Parathyroid adenoma (tissue), 2 donors: ENCODE measurements around the gene GP9.

Source experiments
- H2AFZ ChIP-seq: fragments of 300-600 bp; sonication (generic); one replicate; pipeline ENCODE4 v1.7.0; 2017; ENCODE audit warnings: antibody characterized with exemption, mild to moderate bottlenecking
- H3K27ac ChIP-seq: fragments of 300-600 bp; sonication (generic); one replicate; pipeline ENCODE4 v1.7.0; 2017
- H3K27me3 ChIP-seq: fragments of 300-600 bp; sonication (generic); one replicate; pipeline ENCODE4 v1.7.0; 2017; ENCODE audit warnings: low read length; ENCODE audit not compliant: control insufficient read depth, insufficient read depth
- H3K36me3 ChIP-seq: fragments of 300-600 bp; sonication (generic); one replicate; pipeline ENCODE4 v1.7.0; 2017; ENCODE audit warnings: low read length; ENCODE audit not compliant: control insufficient read depth, insufficient read depth
- H3K4me1 ChIP-seq: fragments of 300-600 bp; sonication (generic); one replicate; pipeline ENCODE4 v1.7.0; 2017; ENCODE audit warnings: control low read depth
- H3K4me2 ChIP-seq: fragments of 300-600 bp; sonication (generic); one replicate; pipeline ENCODE4 v1.7.0; 2017; ENCODE audit warnings: low read length
- H3K4me3 ChIP-seq: fragments of 300-600 bp; sonication (generic); one replicate; pipeline ENCODE4 v1.7.0; 2017; ENCODE audit warnings: low read depth, low read length
- H3K79me2 ChIP-seq: fragments of 300-600 bp; sonication (generic); one replicate; pipeline ENCODE4 v1.7.0; 2017; ENCODE audit warnings: control low read depth
- H3K9ac ChIP-seq: fragments of 300-600 bp; sonication (generic); one replicate; pipeline ENCODE4 v1.7.0; 2017; ENCODE audit warnings: mild to moderate bottlenecking
- H3K9me3 ChIP-seq: fragments of 300-600 bp; sonication (generic); one replicate; pipeline ENCODE4 v1.7.0; 2017; ENCODE audit warnings: low read length; ENCODE audit not compliant: control insufficient read depth
- TF ChIP-seq, protein P1 (sequence below): fragments of 300-600 bp; sonication (generic); IDR thresholded peaks from one replicate; pipeline ENCODE4 v1.7.0; 2017; ENCODE audit warnings: antibody characterized with exemption, mild to moderate bottlenecking
- donor health status: primary hyperparathyroidism.

GP9 gene

DNA sequence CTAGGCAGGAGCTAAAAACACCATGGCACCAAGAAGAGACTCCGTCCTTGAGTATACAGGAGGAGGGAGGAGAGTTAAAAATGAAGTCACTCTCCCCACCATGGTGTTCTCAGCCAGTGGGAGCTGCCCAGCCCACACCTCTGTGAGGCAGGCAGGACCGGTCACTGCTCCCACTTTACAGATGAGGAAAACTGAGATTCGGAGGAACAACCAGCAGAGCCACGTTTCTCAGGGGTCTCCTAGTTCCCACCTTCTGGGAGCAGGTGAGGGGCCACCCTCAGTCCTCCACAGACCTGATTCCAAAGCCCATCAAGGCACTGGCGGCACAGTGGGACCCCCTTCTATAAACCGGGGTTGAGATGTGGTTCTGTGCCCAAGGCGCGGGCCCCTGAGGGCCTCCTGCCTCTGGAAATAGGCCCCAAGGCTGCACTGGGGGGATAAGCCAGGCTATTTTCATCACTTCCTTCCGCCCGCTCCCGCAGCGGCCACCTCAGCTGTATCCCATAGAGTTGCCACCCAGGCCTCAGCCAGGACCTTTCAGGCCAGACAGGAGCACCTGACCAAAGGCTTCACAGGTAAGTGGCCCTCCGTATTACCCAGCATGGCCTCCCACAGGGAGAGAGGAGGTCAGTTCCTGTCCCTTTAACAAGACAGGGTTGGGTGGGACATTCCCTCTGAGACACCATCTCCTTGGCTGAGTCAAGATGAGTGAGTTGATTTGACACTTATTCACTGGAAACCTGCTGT, at the start of gene GP9:
Gene GP9 (plus strand): TSS at position 504 of the 747 bp plus-strand sequence. CDS start 961 bp downstream, outside the sequence.
- TF ChIP-seq, protein P1, sequence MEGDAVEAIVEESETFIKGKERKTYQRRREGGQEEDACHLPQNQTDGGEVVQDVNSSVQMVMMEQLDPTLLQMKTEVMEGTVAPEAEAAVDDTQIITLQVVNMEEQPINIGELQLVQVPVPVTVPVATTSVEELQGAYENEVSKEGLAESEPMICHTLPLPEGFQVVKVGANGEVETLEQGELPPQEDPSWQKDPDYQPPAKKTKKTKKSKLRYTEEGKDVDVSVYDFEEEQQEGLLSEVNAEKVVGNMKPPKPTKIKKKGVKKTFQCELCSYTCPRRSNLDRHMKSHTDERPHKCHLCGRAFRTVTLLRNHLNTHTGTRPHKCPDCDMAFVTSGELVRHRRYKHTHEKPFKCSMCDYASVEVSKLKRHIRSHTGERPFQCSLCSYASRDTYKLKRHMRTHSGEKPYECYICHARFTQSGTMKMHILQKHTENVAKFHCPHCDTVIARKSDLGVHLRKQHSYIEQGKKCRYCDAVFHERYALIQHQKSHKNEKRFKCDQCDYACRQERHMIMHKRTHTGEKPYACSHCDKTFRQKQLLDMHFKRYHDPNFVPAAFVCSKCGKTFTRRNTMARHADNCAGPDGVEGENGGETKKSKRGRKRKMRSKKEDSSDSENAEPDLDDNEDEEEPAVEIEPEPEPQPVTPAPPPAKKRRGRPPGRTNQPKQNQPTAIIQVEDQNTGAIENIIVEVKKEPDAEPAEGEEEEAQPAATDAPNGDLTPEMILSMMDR: no peak
- Histone ChIP-seq H3K36me3 (no peaks in the 10 kb centered on the region), H3K27me3 (no peaks in the 10 kb centered on the region), H3K79me2 (no peaks in the 10 kb centered on the region), H3K9me3 (no peaks in the 10 kb centered on the region), H2AFZ (no peak within 1 kb of the TSS), H3K27ac (no peak within 1 kb of the TSS), H3K9ac (no peak within 1 kb of the TSS), H3K4me2 (no peak within 1 kb of the TSS), H3K4me1 (peaks cover 9% of the 10 kb centered on the region), H3K4me3 (no peak within 1 kb of the TSS)

DNA sequence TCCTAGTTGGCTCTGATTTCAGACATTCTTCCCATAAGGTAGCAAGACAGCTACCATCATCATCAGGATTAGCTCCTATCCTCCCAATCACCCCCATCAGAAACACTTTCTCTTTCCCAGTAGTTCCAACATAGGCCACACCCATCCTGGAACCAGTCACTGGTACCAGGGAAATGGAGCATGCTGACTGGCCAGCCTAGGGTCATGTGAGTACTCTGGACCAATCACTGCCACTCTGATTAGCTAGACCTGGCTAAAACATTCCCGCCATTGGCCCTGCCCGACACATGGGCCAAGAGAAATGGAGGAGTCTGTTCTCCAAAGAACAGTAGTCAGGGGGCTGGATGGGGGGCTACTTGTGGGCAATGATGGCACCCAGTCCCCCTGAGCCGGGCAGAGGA, 47.1 kb upstream of the GP9 start:
- Histone ChIP-seq H3K9me3 (no peaks in the 10 kb centered on the region), H2AFZ (no peak overlapping the region), H3K79me2 (no peaks in the 10 kb centered on the region), H3K36me3 (no peaks in the 10 kb centered on the region), H3K4me2 (no peak overlapping the region), H3K27me3 (no peaks in the 10 kb centered on the region), H3K27ac (no peak overlapping the region), H3K4me3 (no peak overlapping the region), H3K9ac (no peak overlapping the region), H3K4me1 (no peaks in the 10 kb centered on the region)
- TF ChIP-seq, protein P1: no peak

DNA sequence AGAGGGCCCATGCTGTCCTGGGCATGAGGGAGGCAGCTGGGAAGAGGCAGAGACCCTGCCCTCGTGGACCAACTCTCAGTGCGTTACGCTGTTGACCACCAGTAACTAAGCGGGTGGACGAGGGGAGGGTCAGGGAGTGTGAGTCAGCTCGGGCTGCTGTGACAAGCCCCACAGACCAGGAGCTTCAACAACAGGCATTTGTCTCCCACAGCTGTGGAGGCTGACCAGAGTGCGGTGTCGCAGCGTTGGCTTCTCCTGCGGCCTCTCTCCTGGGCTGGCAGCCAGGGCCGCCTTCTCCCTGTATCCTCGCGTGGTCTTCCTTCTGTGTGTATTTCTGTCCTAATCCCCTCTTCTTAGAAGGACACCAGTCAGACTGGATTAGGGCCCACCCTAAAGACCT, 46.4 kb upstream of the GP9 start:
- Histone ChIP-seq H3K4me1 (no peaks in the 10 kb centered on the region), H3K27ac (no peak overlapping the region), H3K9me3 (no peaks in the 10 kb centered on the region), H3K4me2 (no peak overlapping the region), H3K4me3 (no peak overlapping the region), H3K79me2 (no peaks in the 10 kb centered on the region), H2AFZ (no peak overlapping the region), H3K27me3 (no peaks in the 10 kb centered on the region), H3K36me3 (no peaks in the 10 kb centered on the region), H3K9ac (no peak overlapping the region)
- TF ChIP-seq, protein P1: no peak

DNA sequence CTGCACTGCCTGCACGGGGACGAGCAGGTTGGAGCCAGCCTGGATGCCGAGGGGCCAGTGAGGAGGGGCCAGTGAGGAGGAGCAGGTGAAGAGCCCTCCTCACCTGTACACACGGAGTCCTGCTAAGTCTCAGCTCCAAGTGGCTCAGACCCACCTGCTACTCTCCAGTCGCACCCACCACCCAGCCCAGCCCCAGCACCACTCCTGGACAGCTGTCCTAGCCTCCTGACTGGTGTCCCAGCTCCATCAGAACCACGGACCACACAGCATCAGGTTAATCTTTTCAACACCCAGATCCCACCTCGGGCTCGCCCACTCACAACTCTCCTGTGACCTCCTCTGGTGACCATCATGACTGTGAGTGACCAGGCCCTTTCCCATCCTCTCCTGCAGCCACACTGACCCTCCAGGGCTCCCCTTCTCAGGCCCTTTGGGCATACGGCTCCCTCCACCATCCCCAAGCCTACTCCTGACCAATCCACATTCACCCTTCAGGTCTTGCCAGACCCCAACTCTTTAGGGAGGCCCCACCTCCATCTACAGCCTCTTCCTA, 45.7 kb upstream of the GP9 start:
- Histone ChIP-seq H3K79me2 (no peaks in the 10 kb centered on the region), H3K4me2 (no peak overlapping the region), H3K27ac (peak overlapping the region; percentile 67)

More for the DNA sequence above, 45.7 kb upstream of the GP9 start:
- H3K4me1 ChIP-seq: no peaks in the 10 kb centered on the region
- H3K4me3 ChIP-seq: no peak overlapping the region
- no peaks in the 10 kb centered on the region for H3K27me3 ChIP-seq
- H2AFZ ChIP-seq: no peak overlapping the region
- H3K36me3 ChIP-seq: no peaks in the 10 kb centered on the region
- no peak overlapping the region for H3K9ac ChIP-seq
- TF ChIP-seq, protein P1: no peak
- no peaks in the 10 kb centered on the region for H3K9me3 ChIP-seq
